Thyroid gland (tissue), 4 donors: ENCODE results near the gene NKAIN4.

Experiments
- POLR2A ChIP-seq, 2 donors: fragments of 450-650 bp; IDR thresholded peaks; one replicate each; pipeline ENCODE4 v1.6.1; 2017; ENCODE audit warnings: antibody characterized with exemption in 2 of 2, mild to moderate bottlenecking in 2 of 2, moderate library complexity in 1 of 2
- TF ChIP-seq, protein P1 (sequence below), 6 experiments: fragments of 200-600 bp in 3 of 6; fragments of 450-650 bp in 3 of 6; sonication (generic) in 3 of 6; IDR thresholded peaks; one replicate each; pipeline ENCODE4 v1.5.1; 2016 to 2019; ENCODE audit warnings: antibody characterized with exemption in 6 of 6, mild to moderate bottlenecking in 2 of 6, inconsistent platforms in 1 of 6, moderate library complexity in 1 of 6

DNA sequence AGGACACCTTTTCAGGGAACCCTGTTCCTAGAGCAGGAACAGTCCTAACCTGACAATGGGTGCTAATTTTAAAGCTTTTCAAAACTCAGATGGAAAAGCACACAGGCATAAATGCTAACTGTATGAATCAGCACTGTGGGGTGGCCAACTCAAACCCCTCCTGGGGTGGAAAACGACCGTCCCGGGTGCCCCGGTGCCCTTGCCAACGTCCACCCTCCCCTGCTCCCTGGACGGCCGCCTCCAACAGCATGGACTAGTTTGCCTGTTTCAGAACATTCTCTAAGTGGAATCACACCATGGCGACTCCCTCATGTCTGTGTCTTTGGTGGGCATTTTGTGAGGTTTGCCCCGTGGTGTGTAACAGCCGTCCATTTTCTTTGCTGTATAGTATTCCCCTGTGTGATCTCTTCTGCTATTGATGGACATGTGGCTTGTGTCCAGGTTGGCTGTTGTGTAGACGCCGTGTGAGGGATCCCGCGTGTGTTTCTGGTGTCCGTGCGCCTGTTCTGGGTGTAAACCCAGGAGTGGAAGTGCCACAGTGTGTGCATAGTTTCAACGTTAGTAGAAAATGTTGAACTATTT, 44.6 kb upstream of the NKAIN4 start:
- TF ChIP-seq, protein P1, sequence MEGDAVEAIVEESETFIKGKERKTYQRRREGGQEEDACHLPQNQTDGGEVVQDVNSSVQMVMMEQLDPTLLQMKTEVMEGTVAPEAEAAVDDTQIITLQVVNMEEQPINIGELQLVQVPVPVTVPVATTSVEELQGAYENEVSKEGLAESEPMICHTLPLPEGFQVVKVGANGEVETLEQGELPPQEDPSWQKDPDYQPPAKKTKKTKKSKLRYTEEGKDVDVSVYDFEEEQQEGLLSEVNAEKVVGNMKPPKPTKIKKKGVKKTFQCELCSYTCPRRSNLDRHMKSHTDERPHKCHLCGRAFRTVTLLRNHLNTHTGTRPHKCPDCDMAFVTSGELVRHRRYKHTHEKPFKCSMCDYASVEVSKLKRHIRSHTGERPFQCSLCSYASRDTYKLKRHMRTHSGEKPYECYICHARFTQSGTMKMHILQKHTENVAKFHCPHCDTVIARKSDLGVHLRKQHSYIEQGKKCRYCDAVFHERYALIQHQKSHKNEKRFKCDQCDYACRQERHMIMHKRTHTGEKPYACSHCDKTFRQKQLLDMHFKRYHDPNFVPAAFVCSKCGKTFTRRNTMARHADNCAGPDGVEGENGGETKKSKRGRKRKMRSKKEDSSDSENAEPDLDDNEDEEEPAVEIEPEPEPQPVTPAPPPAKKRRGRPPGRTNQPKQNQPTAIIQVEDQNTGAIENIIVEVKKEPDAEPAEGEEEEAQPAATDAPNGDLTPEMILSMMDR (IDR thresholded peaks at IDR 0.05), result no peak
- TF ChIP-seq POLR2A (IDR thresholded peaks at IDR 0.05), result no peak
